A549 (cell line): ENCODE measurements around the gene OR2F2. TPM values are rescaled to one million over a fixed set of nuclear protein-coding genes. Genes with fewer than 3 reads are reported as not detected.

Experiments used
- ATAC-seq, 2 experiments: fragments of 200-7000 bp in 1 of 2; fragments of >200 bp in 1 of 2; cut with Nextera tagmentation in 1 of 2; cut with Tn5 transposase in 1 of 2; 3 replicates each; pipeline versions ENCODE4 v1.8.0 to v1.9.1; 2018 to 2020; ENCODE audit warnings: mild to moderate bottlenecking in 1 of 2, moderate library complexity in 1 of 2
- CTCF ChIA-PET: fragments of 300-600 bp; sonication (Branson Sonifier 250); formaldehyde crosslinking; extraction: SDS; loops from one replicate; lab custom pipeline; 2021; ENCODE audit warnings: antibody characterized with exemption, inconsistent platforms; lab: Yijun Ruan, JAX
- POLR2A ChIA-PET: fragments of 350-600 bp; formaldehyde crosslinking; extraction: SDS; loops from one replicate; lab custom pipeline; 2021; ENCODE audit warnings: antibody characterized with exemption, inconsistent platforms; lab: Yijun Ruan, JAX
- DNase-seq, 2 experiments: peaks; one replicate each; pipeline versions ENCODE4 v3.0.0 to v3.0.0-alpha.2; 2011 to 2016; ENCODE audit warnings: low read depth in 1 of 2, low spot score in 1 of 2
- FAIRE-seq: peaks from 2 replicates; lab custom pipeline; 2011; peaks lifted over from hg19 to GRCh38; lab: Jason Lieb, UNC
- H3K27ac ChIP-seq, 2 experiments: fragments of >200 bp; sonication (Bioruptor Twin); formaldehyde crosslinking; 3 replicates each; pipeline ENCODE4 v1.5.1; 2016 to 2017
- H3K4me1 ChIP-seq: fragments of >200 bp; sonication (Bioruptor Twin); formaldehyde crosslinking; 3 replicates; pipeline ENCODE4 v1.6.1; 2016
- H3K4me2 ChIP-seq: fragments of >200 bp; sonication (Bioruptor Twin); formaldehyde crosslinking; 3 replicates; pipeline ENCODE4 v1.6.1; 2016
- H3K4me3 ChIP-seq: fragments of >200 bp; sonication (Bioruptor Twin); formaldehyde crosslinking; 3 replicates; pipeline ENCODE4 v1.5.1; 2016
- H3K9me3 ChIP-seq: fragments of >200 bp; sonication (Bioruptor Twin); formaldehyde crosslinking; 3 replicates; pipeline ENCODE4 v1.6.1; 2016
- ATOH8 ChIP-seq: fragments of 250-450 bp; sonication (Bioruptor Pico); IDR thresholded peaks from 2 replicates; pipeline ENCODE4 v1.5.0; 2020; ENCODE audit warnings: low read depth, mild to moderate bottlenecking, moderate library complexity
- BCL3 ChIP-seq: fragments of >200 bp; sonication (Bioruptor Twin); formaldehyde crosslinking; IDR thresholded peaks from 3 replicates; pipeline ENCODE4 v1.6.1; 2016
- BHLHE40 ChIP-seq: IDR thresholded peaks from 2 replicates; pipeline ENCODE4 v1.6.1; 2012; ENCODE audit warnings: low read depth, low read length, inconsistent platforms
- CHD4 ChIP-seq: fragments of 200-600 bp; sonication (generic); IDR thresholded peaks from 2 replicates; pipeline ENCODE4 v1.6.1; 2016; ENCODE audit warnings: antibody characterized with exemption, mild to moderate bottlenecking, borderline replicate concordance
- EHMT2 ChIP-seq: fragments of 200-600 bp; sonication (generic); IDR thresholded peaks from 2 replicates; pipeline ENCODE4 v1.6.1; 2016; ENCODE audit warnings: antibody characterized with exemption, low read depth, mild to moderate bottlenecking, moderate library complexity
- FOXS1 ChIP-seq: fragments of 250-450 bp; sonication (Bioruptor Pico); IDR thresholded peaks from 2 replicates; pipeline ENCODE4 v1.5.0; 2020; ENCODE audit warnings: mild to moderate bottlenecking, moderate library complexity
- GATA3 ChIP-seq: IDR thresholded peaks from 2 replicates; pipeline ENCODE4 v1.6.1; 2012; ENCODE audit warnings: borderline replicate concordance
- HDAC2 ChIP-seq: fragments of 200-600 bp; sonication (generic); IDR thresholded peaks from 2 replicates; pipeline ENCODE4 v1.6.1; 2016
- JUN ChIP-seq, 2 experiments: fragments of >200 bp; sonication (Bioruptor Twin); formaldehyde crosslinking; IDR thresholded peaks; 2 replicates in 1 of 2; 3 replicates in 1 of 2; pipeline ENCODE4 v1.6.1; 2016 to 2017
- JUNB ChIP-seq: fragments of >200 bp; sonication (Bioruptor Twin); formaldehyde crosslinking; IDR thresholded peaks from 2 replicates; pipeline ENCODE4 v1.6.1; 2016
- KDM1A ChIP-seq: fragments of 200-600 bp; sonication (generic); IDR thresholded peaks from 2 replicates; pipeline ENCODE4 v1.6.1; 2016; ENCODE audit warnings: low read depth, mild to moderate bottlenecking
- MYC ChIP-seq: IDR thresholded peaks from 2 replicates; pipeline ENCODE4 v1.6.1; 2012; ENCODE audit warnings: mild to moderate bottlenecking, inconsistent platforms, low read length, improper control_type of control experiment, borderline replicate concordance
- NFE2L2 ChIP-seq: fragments of 150-350 bp; conservative IDR thresholded peaks from 2 replicates; pipeline ENCODE4 v1.6.1; 2014; ENCODE audit warnings: low read length
- NPAS2 ChIP-seq: fragments of 250-450 bp; sonication (Bioruptor Pico); IDR thresholded peaks from 2 replicates; pipeline ENCODE4 v1.8.0; 2022; ENCODE audit warnings: mild to moderate bottlenecking, moderate library complexity, borderline replicate concordance
- NR3C1 ChIP-seq: fragments of >200 bp; sonication (Bioruptor Twin); formaldehyde crosslinking; IDR thresholded peaks from 3 replicates; pipeline ENCODE4 v1.6.1; 2017
- POLR2AphosphoS2 ChIP-seq: conservative IDR thresholded peaks from 2 replicates; pipeline ENCODE4 v1.6.1; 2012; ENCODE audit warnings: low read length, improper control_type of control experiment, inconsistent platforms
- RARB ChIP-seq: fragments of 250-450 bp; sonication (Bioruptor Pico); IDR thresholded peaks from 2 replicates; pipeline ENCODE4 v1.8.0; 2021; ENCODE audit warnings: mild to moderate bottlenecking, moderate library complexity
- RFX5 ChIP-seq: fragments of 450-650 bp; IDR thresholded peaks from 2 replicates; pipeline ENCODE4 v1.7.1; 2014; ENCODE audit warnings: antibody characterized with exemption, mild to moderate bottlenecking, moderate library complexity
- SMC3 ChIP-seq: fragments of >200 bp; sonication (Bioruptor Twin); formaldehyde crosslinking; IDR thresholded peaks from 3 replicates; pipeline ENCODE4 v1.6.1; 2018; ENCODE audit warnings: inconsistent platforms
- TP53 ChIP-seq: fragments of 250-450 bp; sonication (Bioruptor Pico); IDR thresholded peaks from 2 replicates; pipeline ENCODE4 v1.5.0; 2021; ENCODE audit warnings: mild to moderate bottlenecking, moderate library complexity
- ZC3H11A ChIP-seq: fragments of 450-650 bp; IDR thresholded peaks from 2 replicates; pipeline ENCODE4 v1.6.1; 2014; ENCODE audit warnings: antibody characterized with exemption, mild to moderate bottlenecking
- ZSCAN20 ChIP-seq: fragments of 250-450 bp; sonication (Bioruptor Pico); IDR thresholded peaks from 2 replicates; pipeline ENCODE4 v1.8.0; 2022; ENCODE audit warnings: mild to moderate bottlenecking, moderate library complexity
- WGBS: methylation state at CpG from one replicate; pipeline ENCODE4 v1.1.6; 2017; ENCODE audit errors: missing lambda C conversion rate; 5-methylcytosine and 5-hydroxymethylcytosine counted together
- polyA plus RNA-seq, 4 experiments: library from polyadenylated mRNA; depleted of rRNA in 3 of 4; stranded (reverse); fragments of >200 nt; fragmentation: RNase III in 1 of 4; extraction: RNeasy Plus Mini Kit Qiagen cat#74134 plus additional on column Dnase treatment in 1 of 4; gene quantifications; 2 replicates in 3 of 4; 3 replicates in 1 of 4; pipeline ENCODE4 v1.2.3, GENCODE V29; 2011 to 2017
- TF ChIP-seq, protein P1 (sequence below): IDR thresholded peaks from 2 replicates; pipeline ENCODE4 v1.6.1; 2012
- TF ChIP-seq, protein P2 (sequence below): fragments of 450-650 bp; IDR thresholded peaks from 2 replicates; pipeline ENCODE4 v1.6.1; 2014; ENCODE audit warnings: antibody characterized with exemption
- TF ChIP-seq, protein P3 (sequence below): fragments of 250-450 bp; sonication (Bioruptor Pico); IDR thresholded peaks from 2 replicates; pipeline ENCODE4 v1.5.0; 2021; ENCODE audit warnings: mild to moderate bottlenecking, moderate library complexity, borderline replicate concordance

The OR2F2 gene
- polyA plus RNA-seq, 2 of the 4 experiments (the other 2 are of a cell fraction): not detected

DNA sequence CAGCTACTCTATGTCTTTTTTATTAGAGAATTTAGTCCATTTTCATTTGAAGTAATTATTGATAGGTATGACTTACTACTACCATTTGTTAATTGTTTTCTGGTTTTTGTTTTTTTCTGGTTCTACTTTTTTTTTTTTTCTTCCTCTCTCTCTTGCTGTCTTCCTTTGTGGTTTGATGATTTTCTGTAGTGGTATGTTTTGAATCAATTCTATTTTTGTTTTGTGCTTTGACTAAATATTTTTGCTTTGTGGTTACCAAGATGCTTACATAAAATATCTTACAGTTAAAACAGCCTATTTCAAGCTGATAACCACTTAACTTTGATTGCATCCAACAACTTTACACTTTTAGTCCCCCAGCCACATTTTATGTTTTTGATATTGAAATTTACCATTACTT lies 3.3 kb upstream of the OR2F2 start:
- ATAC-seq: no peak
- FAIRE-seq: no peak
- Histone ChIP-seq H3K4me1 (no peaks in the 10 kb centered on the region), H3K27ac (no peak overlapping the region), H3K4me2 (no peak overlapping the region), H3K4me3 (no peak overlapping the region), H3K9me3 (no peaks in the 10 kb centered on the region)
- CTCF ChIA-PET: no interaction called here
- DNase-seq: no peak
- POLR2A ChIA-PET: no interaction called here
- TF ChIP-seq HDAC2 (no peak), EHMT2 (no peak), MYC (no peak), JUN (IDR thresholded peaks at IDR 0.05) (no peak), RARB (CRISPR knock-in tag) (no peak), BCL3 (no peak), ZSCAN20 (CRISPR knock-in tag) (no peak), KDM1A (no peak), NR3C1 (no peak), ZC3H11A (no peak), BHLHE40 (no peak), JUNB (no peak), NPAS2 (CRISPR knock-in tag) (no peak), SMC3 (no peak), POLR2AphosphoS2 (no peak), CHD4 (no peak), RFX5 (no peak), FOXS1 (CRISPR knock-in tag) (no peak)
- TF ChIP-seq, protein P1, sequence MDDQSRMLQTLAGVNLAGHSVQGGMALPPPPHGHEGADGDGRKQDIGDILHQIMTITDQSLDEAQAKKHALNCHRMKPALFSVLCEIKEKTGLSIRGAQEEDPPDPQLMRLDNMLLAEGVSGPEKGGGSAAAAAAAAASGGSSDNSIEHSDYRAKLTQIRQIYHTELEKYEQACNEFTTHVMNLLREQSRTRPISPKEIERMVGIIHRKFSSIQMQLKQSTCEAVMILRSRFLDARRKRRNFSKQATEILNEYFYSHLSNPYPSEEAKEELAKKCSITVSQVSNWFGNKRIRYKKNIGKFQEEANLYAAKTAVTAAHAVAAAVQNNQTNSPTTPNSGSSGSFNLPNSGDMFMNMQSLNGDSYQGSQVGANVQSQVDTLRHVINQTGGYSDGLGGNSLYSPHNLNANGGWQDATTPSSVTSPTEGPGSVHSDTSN: no peak

- POLR2A ChIA-PET: no interaction called here
- TF ChIP-seq TP53: no peak
- TF ChIP-seq ATOH8: no peak
- no peak for TF ChIP-seq GATA3
- TF ChIP-seq, protein P2, sequence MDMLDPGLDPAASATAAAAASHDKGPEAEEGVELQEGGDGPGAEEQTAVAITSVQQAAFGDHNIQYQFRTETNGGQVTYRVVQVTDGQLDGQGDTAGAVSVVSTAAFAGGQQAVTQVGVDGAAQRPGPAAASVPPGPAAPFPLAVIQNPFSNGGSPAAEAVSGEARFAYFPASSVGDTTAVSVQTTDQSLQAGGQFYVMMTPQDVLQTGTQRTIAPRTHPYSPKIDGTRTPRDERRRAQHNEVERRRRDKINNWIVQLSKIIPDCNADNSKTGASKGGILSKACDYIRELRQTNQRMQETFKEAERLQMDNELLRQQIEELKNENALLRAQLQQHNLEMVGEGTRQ: no peak
- TF ChIP-seq, protein P3, sequence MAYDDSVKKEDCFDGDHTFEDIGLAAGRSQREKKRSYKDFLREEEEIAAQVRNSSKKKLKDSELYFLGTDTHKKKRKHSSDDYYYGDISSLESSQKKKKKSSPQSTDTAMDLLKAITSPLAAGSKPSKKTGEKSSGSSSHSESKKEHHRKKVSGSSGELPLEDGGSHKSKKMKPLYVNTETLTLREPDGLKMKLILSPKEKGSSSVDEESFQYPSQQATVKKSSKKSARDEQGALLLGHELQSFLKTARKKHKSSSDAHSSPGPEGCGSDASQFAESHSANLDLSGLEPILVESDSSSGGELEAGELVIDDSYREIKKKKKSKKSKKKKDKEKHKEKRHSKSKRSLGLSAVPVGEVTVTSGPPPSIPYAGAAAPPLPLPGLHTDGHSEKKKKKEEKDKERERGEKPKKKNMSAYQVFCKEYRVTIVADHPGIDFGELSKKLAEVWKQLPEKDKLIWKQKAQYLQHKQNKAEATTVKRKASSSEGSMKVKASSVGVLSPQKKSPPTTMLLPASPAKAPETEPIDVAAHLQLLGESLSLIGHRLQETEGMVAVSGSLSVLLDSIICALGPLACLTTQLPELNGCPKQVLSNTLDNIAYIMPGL: no peak
- no peak for TF ChIP-seq HDAC2
- no peak for TF ChIP-seq CHD4
- TF ChIP-seq NFE2L2: no peak
- TF ChIP-seq JUNB: no peak
- CTCF ChIA-PET: interaction anchor here (0.6 kb wide), 1 partner anchor 239 kb away, joined by 3 read pairs; no protein-coding TSS in a partner anchor
- H3K27ac ChIP-seq: no peak overlapping the region
- ATAC-seq: no peak
- 38% methylated on average over 4 of the region's 4 CpGs for WGBS
- H3K4me2 ChIP-seq: no peak overlapping the region
- no peak for FAIRE-seq
- H3K4me3 ChIP-seq: no peak overlapping the region
- H3K4me1 ChIP-seq: no peaks in the 10 kb centered on the region
- no peak for DNase-seq
- no peaks in the 10 kb centered on the region for H3K9me3 ChIP-seq
These were observed 1.3 kb downstream of the OR2F2 start for GRCh38 chr7:143936087-143937009.
